Ascending aorta (tissue), 2 donors: Measurements from ENCODE around the gene NOC3L. TPM values are rescaled to one million over a fixed set of nuclear protein-coding genes. Genes with fewer than 3 reads are reported as not detected.

Experiments used
- DNase-seq, 2 donors: peaks; one replicate each; pipeline ENCODE4 v3.0.0-alpha.2; 2019; ENCODE audit warnings: low spot score in 2 of 2
- H3K27ac ChIP-seq, 2 donors: fragments of 200-600 bp; sonication (generic); one replicate each; pipeline ENCODE4 v1.5.1; 2016 to 2017; ENCODE audit warnings: mild to moderate bottlenecking in 1 of 2
- H3K27me3 ChIP-seq: fragments of 200-600 bp; sonication (generic); one replicate; pipeline ENCODE4 v1.5.1; 2017
- H3K36me3 ChIP-seq, 2 donors: fragments of 200-600 bp; sonication (generic); one replicate each; pipeline ENCODE4 v1.5.1; 2016
- H3K4me1 ChIP-seq, 2 donors: fragments of 200-600 bp; sonication (generic); one replicate each; pipeline ENCODE4 v1.5.1; 2016 to 2017; ENCODE audit warnings: mild to moderate bottlenecking in 1 of 2
- H3K4me3 ChIP-seq, 2 donors: fragments of 200-600 bp; sonication (generic); one replicate each; pipeline ENCODE4 v1.5.1; 2016 to 2017; ENCODE audit warnings: mild to moderate bottlenecking in 1 of 2
- H3K9me3 ChIP-seq, 2 donors: fragments of 200-600 bp; sonication (generic); one replicate each; pipeline ENCODE4 v1.5.1; 2016
- intact Hi-C: fragments of 100-400 bp; cut with DNase I; formaldehyde crosslinking; loops from one replicate; pipeline ENCODE4 v1.15.1; 2023
- total RNA-seq: library from RNA; depleted of rRNA; stranded (reverse); fragments of >200 nt; gene quantifications from one replicate; pipeline ENCODE4 v1.1.0, GENCODE V29; 2016
- TF ChIP-seq, protein P1 (sequence below), 3 experiments: fragments of 200-600 bp in 2 of 3; fragments of 450-650 bp in 1 of 3; sonication (generic) in 2 of 3; IDR thresholded peaks; one replicate each; pipeline ENCODE4 v1.5.1; 2016 to 2019; ENCODE audit warnings: antibody characterized with exemption in 3 of 3, mild to moderate bottlenecking in 1 of 3, moderate library complexity in 1 of 3

NOC3L gene
- total RNA-seq, 1 donor from 2014 or later, result 7.9 TPM

DNA sequence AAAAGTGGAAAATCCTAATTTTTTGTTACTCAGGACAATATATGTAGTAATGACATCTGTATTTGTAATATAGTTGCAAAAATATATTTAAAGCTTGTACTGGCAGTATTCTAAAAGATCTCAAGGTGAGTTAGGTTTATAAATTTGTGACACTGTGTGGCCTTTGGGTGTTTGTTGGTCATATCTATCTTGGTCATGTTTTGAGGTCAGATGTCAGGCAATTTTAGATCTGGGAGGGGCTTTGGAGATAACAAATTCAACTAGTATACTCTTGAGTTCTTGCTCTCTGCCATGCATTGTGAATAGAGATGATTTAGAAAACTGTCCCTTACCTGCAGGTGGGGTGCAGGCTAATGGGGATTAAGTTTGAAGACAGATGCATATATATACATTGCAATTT lies 42.7 kb upstream of the NOC3L start:
- intact Hi-C loops, result no loop called here
- H3K9me3 ChIP-seq, result no peaks in the 10 kb centered on the region
- peaks cover 0 to 6% of the 10 kb centered on the region in 2 donors for H3K4me1 ChIP-seq
- H3K36me3 ChIP-seq, result no peaks in the 10 kb centered on the region
- H3K4me3 ChIP-seq, result no peak overlapping the region
- H3K27me3 ChIP-seq, result no peaks in the 10 kb centered on the region
- TF ChIP-seq, protein P1, sequence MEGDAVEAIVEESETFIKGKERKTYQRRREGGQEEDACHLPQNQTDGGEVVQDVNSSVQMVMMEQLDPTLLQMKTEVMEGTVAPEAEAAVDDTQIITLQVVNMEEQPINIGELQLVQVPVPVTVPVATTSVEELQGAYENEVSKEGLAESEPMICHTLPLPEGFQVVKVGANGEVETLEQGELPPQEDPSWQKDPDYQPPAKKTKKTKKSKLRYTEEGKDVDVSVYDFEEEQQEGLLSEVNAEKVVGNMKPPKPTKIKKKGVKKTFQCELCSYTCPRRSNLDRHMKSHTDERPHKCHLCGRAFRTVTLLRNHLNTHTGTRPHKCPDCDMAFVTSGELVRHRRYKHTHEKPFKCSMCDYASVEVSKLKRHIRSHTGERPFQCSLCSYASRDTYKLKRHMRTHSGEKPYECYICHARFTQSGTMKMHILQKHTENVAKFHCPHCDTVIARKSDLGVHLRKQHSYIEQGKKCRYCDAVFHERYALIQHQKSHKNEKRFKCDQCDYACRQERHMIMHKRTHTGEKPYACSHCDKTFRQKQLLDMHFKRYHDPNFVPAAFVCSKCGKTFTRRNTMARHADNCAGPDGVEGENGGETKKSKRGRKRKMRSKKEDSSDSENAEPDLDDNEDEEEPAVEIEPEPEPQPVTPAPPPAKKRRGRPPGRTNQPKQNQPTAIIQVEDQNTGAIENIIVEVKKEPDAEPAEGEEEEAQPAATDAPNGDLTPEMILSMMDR (IDR thresholded peaks at IDR 0.05), result no peak
- DNase-seq, result no peak
- no peak overlapping the region for H3K27ac ChIP-seq

DNA sequence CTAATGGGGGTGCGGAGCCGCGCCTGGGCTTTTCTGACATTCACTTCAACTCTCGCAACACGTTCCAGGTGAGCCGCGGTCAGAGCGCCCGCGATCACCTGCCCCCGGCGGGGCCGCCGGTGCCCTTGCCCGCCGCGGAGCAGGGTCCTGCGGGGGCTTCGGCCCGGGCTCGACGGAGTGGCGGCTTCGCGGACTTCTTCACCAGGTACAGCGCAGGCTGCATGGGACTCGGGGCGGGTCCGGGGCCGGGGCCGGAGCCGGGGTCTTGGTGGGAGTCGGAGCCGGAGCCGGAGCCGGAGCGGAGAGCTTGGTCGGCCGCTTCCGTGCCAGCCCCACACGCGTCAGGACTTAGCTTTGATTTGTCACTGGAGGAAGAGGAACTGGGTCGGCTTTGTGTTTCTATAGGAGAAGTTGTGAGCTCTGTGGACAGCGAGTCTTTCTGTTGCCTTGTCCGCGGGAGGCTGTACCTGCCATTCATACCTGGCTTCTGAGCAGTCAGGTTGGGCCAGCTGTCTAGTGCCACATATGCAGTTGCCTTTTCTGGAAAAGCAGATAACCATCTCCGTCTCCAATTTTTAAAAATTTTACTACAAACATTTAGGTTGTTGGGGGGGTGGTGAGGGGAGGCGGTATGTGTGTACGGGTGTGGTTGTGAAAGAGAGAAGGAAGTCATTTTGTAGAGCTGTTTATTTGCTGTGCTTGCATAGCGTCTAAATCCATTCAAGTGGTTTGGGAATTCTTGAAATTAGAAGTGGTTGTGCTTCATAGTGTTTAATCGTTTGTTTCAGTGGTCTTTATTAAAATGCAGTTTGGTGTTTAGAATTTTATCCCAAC lies 40.9 kb upstream of the NOC3L start:
- Histone ChIP-seq H3K4me1 (peaks cover 0 to 6% of the 10 kb centered on the region in 2 donors), H3K9me3 (no peaks in the 10 kb centered on the region), H3K36me3 (no peaks in the 10 kb centered on the region), H3K4me3 (peak overlapping the region; percentile 88 to 94), H3K27ac (peak overlapping the region; percentile 91 to 95), H3K27me3 (no peaks in the 10 kb centered on the region)
- TF ChIP-seq, protein P1 (IDR thresholded peaks at IDR 0.05), result no peak
- intact Hi-C loops, result loop anchor here (2.0 to 5.0 kb wide), 2 partner anchors 41 to 411 kb away; partner anchors contain the start of gene PLCE1
- peak in 1 of 2 donors; percentile 82 for DNase-seq

DNA sequence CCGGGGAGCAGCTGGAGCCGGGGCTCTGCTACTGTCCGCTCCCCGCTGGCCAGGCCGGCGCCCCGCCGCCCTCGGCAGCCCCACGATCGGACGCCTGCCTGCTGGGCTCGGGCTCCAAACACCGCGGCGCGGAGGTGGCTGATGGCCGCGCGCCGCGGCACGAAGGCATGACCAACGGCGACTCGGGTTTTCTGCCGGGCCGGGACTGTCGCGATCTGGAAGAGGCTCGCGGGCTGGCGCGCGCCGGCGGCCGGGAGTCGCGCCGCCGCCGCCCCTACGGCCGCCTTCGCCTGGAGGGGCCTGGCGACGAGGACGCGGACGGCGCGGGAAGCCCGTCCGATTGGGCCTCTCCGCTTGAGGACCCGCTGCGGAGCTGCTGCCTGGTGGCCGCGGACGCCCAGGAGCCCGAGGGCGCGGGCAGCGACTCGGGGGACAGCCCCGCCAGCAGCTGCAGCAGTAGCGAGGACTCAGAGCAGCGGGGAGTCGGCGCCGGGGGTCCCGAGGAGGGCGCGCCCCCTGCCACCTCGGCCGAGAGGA lies 40.2 kb upstream of the NOC3L start:
- peaks cover 0 to 6% of the 10 kb centered on the region in 2 donors for H3K4me1 ChIP-seq
- no peak for DNase-seq
- intact Hi-C loops, result loop anchor here (1.0 to 5.0 kb wide), 3 partner anchors 40 to 411 kb away; partner anchors contain the start of gene PLCE1

DNA sequence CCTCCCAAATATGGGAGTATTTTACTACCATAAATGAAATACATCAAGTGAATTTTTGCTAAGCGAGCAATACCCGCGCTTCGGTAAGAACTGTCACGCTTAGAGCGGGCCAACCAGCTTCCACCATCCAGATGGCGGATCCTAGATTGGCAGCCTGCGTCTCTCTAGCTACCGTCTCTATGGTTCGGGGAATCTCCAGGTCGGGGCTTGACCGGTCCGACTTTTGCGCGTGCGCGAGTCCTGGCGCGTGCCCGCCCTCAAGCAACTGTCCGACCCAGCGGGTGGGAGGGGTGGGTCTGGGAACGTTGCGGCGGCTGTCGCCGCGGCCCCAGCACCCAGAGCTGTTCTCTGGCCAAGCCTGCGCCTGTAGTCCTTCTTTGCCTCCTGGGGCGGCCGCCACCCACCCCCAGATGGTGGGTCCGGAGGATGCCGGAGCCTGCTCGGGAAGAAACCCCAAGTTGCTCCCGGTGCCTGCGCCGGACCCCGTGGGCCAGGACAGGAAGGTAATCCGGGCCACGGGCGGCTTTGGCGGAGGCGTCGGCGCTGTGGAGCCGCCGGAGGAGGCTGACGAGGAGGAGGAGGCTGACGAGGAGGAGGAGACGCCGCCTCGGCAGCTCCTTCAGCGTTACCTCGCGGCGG lies 39.6 kb upstream of the NOC3L start, which contains the start of gene TBC1D12:
Gene TBC1D12, plus strand, starts transcription at position 338 of the 639 bp plus-strand sequence. Its CDS starts 73 bp downstream, at position 411.
- DNase-seq, result peak; percentile 78 to 98
- TF ChIP-seq, protein P1 (IDR thresholded peaks at IDR 0.05), result no peak
- Histone ChIP-seq H3K36me3 (no peaks in the 10 kb centered on the region), H3K27ac (peak within 1 kb of the TSS; percentile 91 to 95), H3K4me3 (peak within 1 kb of the TSS; percentile 88 to 94), H3K27me3 (no peaks in the 10 kb centered on the region), H3K4me1 (peaks cover 0 to 6% of the 10 kb centered on the region in 2 donors), H3K9me3 (no peaks in the 10 kb centered on the region)
- intact Hi-C loops, result loop anchor here (1.0 to 5.0 kb wide), 3 partner anchors 39 to 410 kb away; partner anchors contain the start of gene PLCE1

More for the DNA sequence above, 40.2 kb upstream of the NOC3L start:
- Histone ChIP-seq H3K27ac (peak overlapping the region; percentile 91 to 95), H3K36me3 (no peaks in the 10 kb centered on the region), H3K4me3 (peak overlapping the region; percentile 88 to 94), H3K9me3 (no peaks in the 10 kb centered on the region), H3K27me3 (no peaks in the 10 kb centered on the region)
- TF ChIP-seq, protein P1 (IDR thresholded peaks at IDR 0.05), result no peak

DNA sequence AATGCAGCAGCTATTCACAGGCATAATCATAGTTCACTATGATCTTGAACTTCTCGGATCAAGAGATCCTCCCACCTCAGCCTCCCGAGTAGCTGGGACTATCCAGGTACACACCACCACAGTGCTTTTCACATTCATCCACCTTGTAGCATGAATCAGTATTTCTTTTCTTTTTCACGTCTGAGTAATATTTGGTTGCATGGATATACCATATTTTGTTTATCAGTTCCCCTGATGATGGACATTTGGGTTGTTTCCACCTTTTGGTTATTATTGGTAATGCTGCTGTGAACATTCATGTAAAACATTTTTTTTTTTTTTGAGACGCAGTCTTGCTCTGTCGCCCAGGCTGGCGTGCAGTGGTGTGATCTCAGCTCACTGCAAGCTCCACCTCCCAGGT lies 36.0 kb upstream of the NOC3L start:
- Histone ChIP-seq H3K9me3 (no peaks in the 10 kb centered on the region), H3K27me3 (no peaks in the 10 kb centered on the region), H3K4me1 (no peaks in the 10 kb centered on the region), H3K4me3 (no peak overlapping the region), H3K36me3 (no peaks in the 10 kb centered on the region), H3K27ac (no peak overlapping the region)
- intact Hi-C loops, result no loop called here
- TF ChIP-seq, protein P1 (IDR thresholded peaks at IDR 0.05), result no peak
- no peak for DNase-seq
